HepG2 (cell line): ENCODE measurements around the gene IKZF4. TPM values are rescaled to one million over a fixed set of nuclear protein-coding genes. Genes with fewer than 3 reads are reported as not detected.

ENCODE experiments used
- ARID5B ChIP-seq: IDR thresholded peaks from 2 replicates; pipeline ENCODE4 v1.4.0; 2020; ENCODE audit warnings: mild to moderate bottlenecking, missing genetic modification reagents
- BRD4 ChIP-seq: sonication (generic); formaldehyde crosslinking; IDR thresholded peaks from 2 replicates; pipeline ENCODE4 v1.4.0; 2020; ENCODE audit warnings: missing genetic modification reagents
- HDAC1 ChIP-seq: sonication (generic); formaldehyde crosslinking; IDR thresholded peaks from 2 replicates; pipeline ENCODE4 v1.5.1; 2020; ENCODE audit warnings: mild to moderate bottlenecking, missing genetic modification reagents
- HNRNPL ChIP-seq: fragments of 200-400 bp; formaldehyde crosslinking; IDR thresholded peaks from 2 replicates; pipeline ENCODE4 v1.6.1; 2017; ENCODE audit warnings: mild to moderate bottlenecking, low read depth, low read length
- KMT2B ChIP-seq: IDR thresholded peaks from 2 replicates; pipeline ENCODE4 v1.6.1; 2016; ENCODE audit warnings: missing genetic modification reagents, missing compliant biosample characterization
- LBX2 ChIP-seq: sonication (generic); formaldehyde crosslinking; IDR thresholded peaks from 2 replicates; pipeline ENCODE4 v1.5.0; 2020; ENCODE audit warnings: missing genetic modification reagents, mild to moderate bottlenecking, borderline replicate concordance
- MZF1 ChIP-seq: sonication (generic); formaldehyde crosslinking; IDR thresholded peaks from 2 replicates; pipeline ENCODE4 v1.8.1; 2023; ENCODE audit warnings: mild to moderate bottlenecking, missing genetic modification reagents, borderline replicate concordance
- POGK ChIP-seq: sonication (generic); formaldehyde crosslinking; conservative IDR thresholded peaks from 2 replicates; pipeline ENCODE4 v1.8.0; 2022; ENCODE audit warnings: mild to moderate bottlenecking, moderate library complexity, missing genetic modification reagents
- SP1 ChIP-seq, 2 experiments: fragments of 450-650 bp in 1 of 2; sonication (generic) in 1 of 2; formaldehyde crosslinking in 1 of 2; IDR thresholded peaks; 2 replicates each; pipeline versions ENCODE4 v1.4.0 to v1.6.1; 2016 to 2020; ENCODE audit warnings: missing genetic modification reagents in 1 of 2
- ZIK1 ChIP-seq: sonication (generic); formaldehyde crosslinking; IDR thresholded peaks from 2 replicates; pipeline ENCODE4 v1.5.0; 2020; ENCODE audit warnings: mild to moderate bottlenecking, low read depth, missing genetic modification reagents, borderline replicate concordance
- ZNF207 ChIP-seq: fragments of 450-650 bp; IDR thresholded peaks from 2 replicates; pipeline ENCODE4 v1.6.1; 2016; ENCODE audit warnings: antibody characterized with exemption, borderline replicate concordance
- ZNF296 ChIP-seq: sonication (generic); formaldehyde crosslinking; conservative IDR thresholded peaks from 2 replicates; pipeline ENCODE4 v1.5.0; 2020; ENCODE audit warnings: mild to moderate bottlenecking, missing genetic modification reagents
- ZNF382 ChIP-seq: sonication (generic); formaldehyde crosslinking; IDR thresholded peaks from 2 replicates; pipeline ENCODE4 v1.5.0; 2020; ENCODE audit warnings: missing genetic modification reagents, mild to moderate bottlenecking, borderline replicate concordance
- ZNF549 ChIP-seq: sonication (generic); formaldehyde crosslinking; IDR thresholded peaks from 2 replicates; pipeline ENCODE4 v1.5.0; 2020; ENCODE audit warnings: missing genetic modification reagents
- ZNF703 ChIP-seq: sonication (generic); formaldehyde crosslinking; IDR thresholded peaks from 2 replicates; pipeline ENCODE4 v1.5.1; 2020; ENCODE audit warnings: missing genetic modification reagents, mild to moderate bottlenecking, moderate library complexity, borderline replicate concordance
- ZNF710 ChIP-seq: sonication (generic); formaldehyde crosslinking; IDR thresholded peaks from 2 replicates; pipeline ENCODE4 v1.5.0; 2020; ENCODE audit warnings: mild to moderate bottlenecking, missing genetic modification reagents, borderline replicate concordance
- polyA plus RNA-seq, 8 experiments: library from polyadenylated mRNA; depleted of rRNA in 3 of 8; stranded (reverse) in 7 of 8; unstranded in 1 of 8; fragments of >200 nt; fragmentation: Illumina TruSeq in 4 of 8; extraction: Trizol in 4 of 8; gene quantifications; 2 replicates each; pipeline versions ENCODE4 v1.2.1 to v1.2.3, GENCODE V29; 2011 to 2016; ENCODE audit warnings: low read depth in 4 of 8, missing spikeins in 1 of 8, mixed read lengths in 1 of 8; ENCODE audit not compliant: insufficient read depth in 1 of 8
- total RNA-seq, 5 experiments: library from RNA; depleted of rRNA; stranded (reverse); fragments of >200 nt; fragmentation: Illumina TruSeq; extraction: Trizol; gene quantifications; 2 replicates each; pipeline ENCODE4 v1.2.3, GENCODE V29; 2016; ENCODE audit warnings: low read depth in 1 of 5
- TF ChIP-seq, protein P1 (sequence below): sonication (generic); formaldehyde crosslinking; IDR thresholded peaks from 2 replicates; pipeline ENCODE4 v1.4.0; 2020; ENCODE audit warnings: low read depth, mild to moderate bottlenecking, missing genetic modification reagents

The IKZF4 gene
- total and polyA plus RNA-seq, 2 of the 13 experiments (the other 11 are each of a cell fraction or from before 2014, with no cell fraction given), result 0.58 to 2.2 TPM

GRCh38 chr12:56078931-56079722, 58.3 kb downstream of the IKZF4 start (continued):
- TF ChIP-seq ZNF710 (CRISPR knock-in tag), result no peak
- no peak for TF ChIP-seq ZIK1
- TF ChIP-seq MZF1, result no peak
- TF ChIP-seq HNRNPL, result peak; percentile 91
- no peak for TF ChIP-seq ZNF207
- no peak; the same call in 1 of the 2 replicates for TF ChIP-seq POGK (CRISPR knock-in tag)
- TF ChIP-seq LBX2 (CRISPR knock-in tag), result no peak; the same call in 1 of the 2 replicates
- TF ChIP-seq ZNF703 (CRISPR knock-in tag), result peak; percentile 11; the same call in 1 of the 2 replicates
- TF ChIP-seq ZNF382 (CRISPR knock-in tag), result no peak
- TF ChIP-seq ZNF549 (CRISPR knock-in tag), result peak; percentile 76; the same call in 1 of the 2 replicates
- TF ChIP-seq BRD4, result no peak; the same call in 1 of the 2 replicates
- TF ChIP-seq KMT2B, result 0 out of 2 replicates have a peak, but pooled peaks have one; percentile 48
- TF ChIP-seq HDAC1, result peak; percentile 77; the same call in 1 of the 2 replicates
- peak; percentile 53; the same call in 1 of the 2 replicates for TF ChIP-seq ARID5B
- TF ChIP-seq, protein P1, sequence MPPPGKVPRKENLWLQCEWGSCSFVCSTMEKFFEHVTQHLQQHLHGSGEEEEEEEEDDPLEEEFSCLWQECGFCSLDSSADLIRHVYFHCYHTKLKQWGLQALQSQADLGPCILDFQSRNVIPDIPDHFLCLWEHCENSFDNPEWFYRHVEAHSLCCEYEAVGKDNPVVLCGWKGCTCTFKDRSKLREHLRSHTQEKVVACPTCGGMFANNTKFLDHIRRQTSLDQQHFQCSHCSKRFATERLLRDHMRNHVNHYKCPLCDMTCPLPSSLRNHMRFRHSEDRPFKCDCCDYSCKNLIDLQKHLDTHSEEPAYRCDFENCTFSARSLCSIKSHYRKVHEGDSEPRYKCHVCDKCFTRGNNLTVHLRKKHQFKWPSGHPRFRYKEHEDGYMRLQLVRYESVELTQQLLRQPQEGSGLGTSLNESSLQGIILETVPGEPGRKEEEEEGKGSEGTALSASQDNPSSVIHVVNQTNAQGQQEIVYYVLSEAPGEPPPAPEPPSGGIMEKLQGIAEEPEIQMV, result peak; percentile 60; the same call in 1 of the 2 replicates
- TF ChIP-seq ZNF296 (CRISPR knock-in tag), result peak; percentile 63
- TF ChIP-seq SP1 (IDR thresholded peaks at IDR 0.05), result no peak
- TF ChIP-seq SP1 (CRISPR knock-in tag; IDR thresholded peaks at IDR 0.05), result peak; percentile 27; the same call in 1 of the 2 replicates
